Testis (tissue), 2 donors: ENCODE data around the gene PTPRG.

Experiments
- POLR2A ChIP-seq: fragments of 450-650 bp; IDR thresholded peaks from one replicate; pipeline ENCODE4 v1.6.1; 2017; ENCODE audit warnings: antibody characterized with exemption, mild to moderate bottlenecking, moderate library complexity
- TF ChIP-seq, protein P1 (sequence below), 3 experiments: fragments of 450-650 bp in 2 of 3; fragments of 200-600 bp in 1 of 3; sonication (generic) in 1 of 3; IDR thresholded peaks; one replicate each; pipeline ENCODE4 v1.5.1; 2016 to 2019; ENCODE audit warnings: antibody characterized with exemption in 3 of 3, mild to moderate bottlenecking in 2 of 3, moderate library complexity in 1 of 3

DNA sequence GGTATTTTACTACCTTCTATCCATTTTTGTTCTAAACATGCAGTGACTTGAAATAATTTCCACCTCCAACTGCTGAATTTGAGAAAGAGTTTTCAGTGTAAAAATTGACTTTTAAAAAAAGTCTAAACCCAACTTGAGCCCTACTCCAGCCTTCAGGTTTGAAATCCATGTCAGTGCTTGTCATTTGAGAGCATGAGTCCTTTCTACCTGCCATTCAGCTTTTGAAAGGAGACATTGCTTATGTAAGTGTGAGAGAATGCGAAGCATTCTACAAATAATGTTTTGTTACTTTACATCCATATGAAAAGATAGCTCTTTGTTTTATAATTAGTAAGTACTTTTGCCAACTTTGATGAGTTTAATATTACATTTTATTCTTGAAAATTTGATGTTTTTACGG is 329.2 kb downstream of the PTPRG start:
- TF ChIP-seq, protein P1, sequence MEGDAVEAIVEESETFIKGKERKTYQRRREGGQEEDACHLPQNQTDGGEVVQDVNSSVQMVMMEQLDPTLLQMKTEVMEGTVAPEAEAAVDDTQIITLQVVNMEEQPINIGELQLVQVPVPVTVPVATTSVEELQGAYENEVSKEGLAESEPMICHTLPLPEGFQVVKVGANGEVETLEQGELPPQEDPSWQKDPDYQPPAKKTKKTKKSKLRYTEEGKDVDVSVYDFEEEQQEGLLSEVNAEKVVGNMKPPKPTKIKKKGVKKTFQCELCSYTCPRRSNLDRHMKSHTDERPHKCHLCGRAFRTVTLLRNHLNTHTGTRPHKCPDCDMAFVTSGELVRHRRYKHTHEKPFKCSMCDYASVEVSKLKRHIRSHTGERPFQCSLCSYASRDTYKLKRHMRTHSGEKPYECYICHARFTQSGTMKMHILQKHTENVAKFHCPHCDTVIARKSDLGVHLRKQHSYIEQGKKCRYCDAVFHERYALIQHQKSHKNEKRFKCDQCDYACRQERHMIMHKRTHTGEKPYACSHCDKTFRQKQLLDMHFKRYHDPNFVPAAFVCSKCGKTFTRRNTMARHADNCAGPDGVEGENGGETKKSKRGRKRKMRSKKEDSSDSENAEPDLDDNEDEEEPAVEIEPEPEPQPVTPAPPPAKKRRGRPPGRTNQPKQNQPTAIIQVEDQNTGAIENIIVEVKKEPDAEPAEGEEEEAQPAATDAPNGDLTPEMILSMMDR (IDR thresholded peaks at IDR 0.05), result no peak
- no peak for TF ChIP-seq POLR2A
